Measurements from ENCODE around the gene LDHAL6B. TPM values are rescaled to one million over a fixed set of nuclear protein-coding genes. Genes with fewer than 3 reads are reported as not detected.

Gene LDHAL6B
- total and polyA plus RNA-seq, 12 donors: not detected

GRCh38 chr15:59250249-59250648, 43.6 kb downstream of the LDHAL6B start:
- TF ChIP-seq CTCF (IDR thresholded peaks at IDR 0.05): no peak
- no peak for TF ChIP-seq POLR2A (IDR thresholded peaks at IDR 0.05)
- H3K27me3 ChIP-seq: no peaks in the 10 kb centered on the region
- H3K4me1 ChIP-seq (replicated peaks in 1 of 2): no peaks in the 10 kb centered on the region
- no peaks in the 10 kb centered on the region for H3K9me3 ChIP-seq (replicated peaks in 1 of 3)
- WGBS, 4 donors: 90 to 94% (median 94%) methylated on average over 13 of the region's 13 CpGs
- H3K27ac ChIP-seq: no peak overlapping the region
- no peaks in the 10 kb centered on the region for H3K36me3 ChIP-seq (replicated peaks in 1 of 2)
- no peak overlapping the region for H3K4me3 ChIP-seq
- intact Hi-C loops (cut with DNase I): no loop called here
- DNase-seq: no peak

GRCh38 chr15:59251001-59251845, 44.6 kb downstream of the LDHAL6B start:
- Histone ChIP-seq H3K27me3 (no peaks in the 10 kb centered on the region), H3K9me3 (replicated peaks in 1 of 3) (no peaks in the 10 kb centered on the region), H3K4me1 (replicated peaks in 1 of 2) (no peaks in the 10 kb centered on the region), H3K4me3 (no peak overlapping the region), H3K36me3 (replicated peaks in 1 of 2) (no peaks in the 10 kb centered on the region), H3K27ac (no peak overlapping the region)
- no peak for TF ChIP-seq CTCF (IDR thresholded peaks at IDR 0.05)
- no peak for TF ChIP-seq POLR2A (IDR thresholded peaks at IDR 0.05)
- DNase-seq: no peak
- WGBS, 4 donors: 72 to 81% (median 76%) methylated on average over 7 of the region's 7 CpGs
- intact Hi-C loops (cut with DNase I): no loop called here

GRCh38 chr15:59252137-59252536, 45.5 kb downstream of the LDHAL6B start:
- no peaks in the 10 kb centered on the region for H3K27me3 ChIP-seq
- no peaks in the 10 kb centered on the region for H3K4me1 ChIP-seq (replicated peaks in 1 of 2)
- TF ChIP-seq CTCF (IDR thresholded peaks at IDR 0.05): no peak
- no peak for TF ChIP-seq POLR2A (IDR thresholded peaks at IDR 0.05)
- DNase-seq: no peak
- no peak overlapping the region for H3K4me3 ChIP-seq
- H3K27ac ChIP-seq: no peak overlapping the region
- intact Hi-C loops (cut with DNase I): no loop called here
- H3K9me3 ChIP-seq (replicated peaks in 1 of 3): no peaks in the 10 kb centered on the region
- 93 to 100% (median 97%) methylated on average over 5 of the region's 5 CpGs for WGBS, 4 donors
- H3K36me3 ChIP-seq (replicated peaks in 1 of 2): no peaks in the 10 kb centered on the region

DNA sequence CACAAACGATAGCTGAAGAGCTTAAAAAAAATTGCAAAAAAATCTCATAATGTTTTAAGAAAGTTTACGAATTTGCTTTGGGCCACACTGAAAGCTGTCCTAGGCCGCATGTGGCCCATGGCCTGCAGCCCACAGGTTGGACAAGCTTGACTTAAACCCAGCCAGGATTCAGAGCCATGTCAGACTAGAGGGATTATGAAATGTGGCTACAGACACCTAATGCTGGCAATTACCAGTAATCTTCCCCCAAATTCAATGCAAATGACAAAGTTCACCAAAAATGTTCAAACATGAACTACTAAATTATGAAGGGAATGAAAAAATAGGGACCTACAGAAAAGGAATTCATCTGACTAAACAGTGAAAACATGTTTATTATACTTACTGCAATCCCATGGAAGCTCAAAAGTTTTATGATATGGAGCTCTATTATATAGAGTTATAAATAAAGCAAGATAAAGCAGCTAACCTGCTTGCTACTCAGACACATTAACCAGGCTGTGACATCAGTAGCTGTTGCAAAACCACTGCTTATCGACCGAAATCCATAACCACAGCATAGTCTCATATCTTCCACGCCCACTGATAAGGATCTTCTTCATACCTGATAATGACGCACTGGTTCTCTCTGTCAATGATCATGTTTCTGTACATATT, 49.2 kb downstream of the LDHAL6B start:
- H3K27ac ChIP-seq: no peak overlapping the region
- no peaks in the 10 kb centered on the region for H3K9me3 ChIP-seq (replicated peaks in 1 of 3)
- intact Hi-C loops (cut with DNase I): no loop called here
- DNase-seq: no peak
- H3K4me1 ChIP-seq (replicated peaks in 1 of 2): no peaks in the 10 kb centered on the region
- no peak overlapping the region for H3K4me3 ChIP-seq
- TF ChIP-seq POLR2A (IDR thresholded peaks at IDR 0.05) (no peak), CTCF (IDR thresholded peaks at IDR 0.05) (no peak)
- WGBS, 4 donors: 86 to 88% (median 87%) methylated on average over 7 of the region's 7 CpGs
- no peaks in the 10 kb centered on the region for H3K27me3 ChIP-seq
- no peaks in the 10 kb centered on the region for H3K36me3 ChIP-seq (replicated peaks in 1 of 2)
